ENCODE measurements around the gene PRKAA2.

PRKAA2 gene

GRCh38 chr1:56654126-56654923 is 9.2 kb downstream of the PRKAA2 start:
- Histone ChIP-seq H3K36me3 (ENCODE audit: control insufficient read depth in 1 of 2, insufficient read depth in 2 of 2, low read length in 2 of 2) (no peaks in the 10 kb centered on the region), H3K9ac (ENCODE audit: low read depth in 1 of 2, low read length in 2 of 2) (no peak overlapping the region), H3K4me3 (ENCODE audit: low read depth in 1 of 2, low read length in 2 of 2) (no peak overlapping the region), H3K9me3 (ENCODE audit: control insufficient read depth in 1 of 2, low read length in 2 of 2) (peaks cover 9 to 13% of the 10 kb centered on the region in 2 donors), H3K27ac (ENCODE audit: low read depth, low read length) (no peak overlapping the region), H3K27me3 (ENCODE audit: control insufficient read depth in 1 of 2, insufficient read depth in 2 of 2, low read length in 2 of 2) (no peaks in the 10 kb centered on the region), H3K4me1 (ENCODE audit: control insufficient read depth in 1 of 2, insufficient read depth in 2 of 2, low read length in 2 of 2) (no peaks in the 10 kb centered on the region)

GRCh38 chr1:56655991-56656613 is 11.0 kb downstream of the PRKAA2 start:
- Histone ChIP-seq H3K27ac (ENCODE audit: low read depth, low read length) (no peak overlapping the region), H3K9ac (ENCODE audit: low read depth in 1 of 2, low read length in 2 of 2) (no peak overlapping the region), H3K9me3 (ENCODE audit: control insufficient read depth in 1 of 2, low read length in 2 of 2) (peaks cover 9 to 13% of the 10 kb centered on the region in 2 donors), H3K36me3 (ENCODE audit: control insufficient read depth in 1 of 2, insufficient read depth in 2 of 2, low read length in 2 of 2) (no peaks in the 10 kb centered on the region), H3K4me3 (ENCODE audit: low read depth in 1 of 2, low read length in 2 of 2) (no peak overlapping the region), H3K4me1 (ENCODE audit: control insufficient read depth in 1 of 2, insufficient read depth in 2 of 2, low read length in 2 of 2) (no peaks in the 10 kb centered on the region), H3K27me3 (ENCODE audit: control insufficient read depth in 1 of 2, insufficient read depth in 2 of 2, low read length in 2 of 2) (no peaks in the 10 kb centered on the region)

- no peaks in the 10 kb centered on the region for H3K36me3 ChIP-seq (ENCODE audit: control insufficient read depth in 1 of 2, insufficient read depth in 2 of 2, low read length in 2 of 2)
- H3K4me3 ChIP-seq (ENCODE audit: low read depth in 1 of 2, low read length in 2 of 2), result no peak overlapping the region
- H3K4me1 ChIP-seq (ENCODE audit: control insufficient read depth in 1 of 2, insufficient read depth in 2 of 2, low read length in 2 of 2), result no peaks in the 10 kb centered on the region
- H3K9me3 ChIP-seq (ENCODE audit: control insufficient read depth in 1 of 2, low read length in 2 of 2), result peaks cover 9 to 13% of the 10 kb centered on the region in 2 donors
- no peak overlapping the region for H3K27ac ChIP-seq (ENCODE audit: low read depth, low read length)
- no peaks in the 10 kb centered on the region for H3K27me3 ChIP-seq (ENCODE audit: control insufficient read depth in 1 of 2, insufficient read depth in 2 of 2, low read length in 2 of 2)
- no peak overlapping the region for H3K9ac ChIP-seq (ENCODE audit: low read depth in 1 of 2, low read length in 2 of 2)
Measured at GRCh38 chr1:56658254-56658653, 13.1 kb downstream of the PRKAA2 start.

- no peak overlapping the region for H3K9ac ChIP-seq (ENCODE audit: low read depth in 1 of 2, low read length in 2 of 2)
- no peaks in the 10 kb centered on the region for H3K4me1 ChIP-seq (ENCODE audit: control insufficient read depth in 1 of 2, insufficient read depth in 2 of 2, low read length in 2 of 2)
- H3K4me3 ChIP-seq (ENCODE audit: low read depth in 1 of 2, low read length in 2 of 2), result no peak overlapping the region
- H3K9me3 ChIP-seq (ENCODE audit: control insufficient read depth in 1 of 2, low read length in 2 of 2), result peaks cover 9 to 13% of the 10 kb centered on the region in 2 donors
- no peak overlapping the region for H3K27ac ChIP-seq (ENCODE audit: low read depth, low read length)
- H3K36me3 ChIP-seq (ENCODE audit: control insufficient read depth in 1 of 2, insufficient read depth in 2 of 2, low read length in 2 of 2), result no peaks in the 10 kb centered on the region
- no peaks in the 10 kb centered on the region for H3K27me3 ChIP-seq (ENCODE audit: control insufficient read depth in 1 of 2, insufficient read depth in 2 of 2, low read length in 2 of 2)
Measured at GRCh38 chr1:56660293-56660692, 15.2 kb downstream of the PRKAA2 start.

GRCh38 chr1:56663846-56664245 is 18.7 kb downstream of the PRKAA2 start:
- H3K36me3 ChIP-seq (ENCODE audit: control insufficient read depth in 1 of 2, insufficient read depth in 2 of 2, low read length in 2 of 2), result no peaks in the 10 kb centered on the region
- H3K4me3 ChIP-seq (ENCODE audit: low read depth in 1 of 2, low read length in 2 of 2), result no peak overlapping the region
- no peaks in the 10 kb centered on the region for H3K27me3 ChIP-seq (ENCODE audit: control insufficient read depth in 1 of 2, insufficient read depth in 2 of 2, low read length in 2 of 2)
- H3K9ac ChIP-seq (ENCODE audit: low read depth in 1 of 2, low read length in 2 of 2), result no peak overlapping the region
- no peak overlapping the region for H3K27ac ChIP-seq (ENCODE audit: low read depth, low read length)
- no peaks in the 10 kb centered on the region for H3K9me3 ChIP-seq (ENCODE audit: control insufficient read depth in 1 of 2, low read length in 2 of 2)
- H3K4me1 ChIP-seq (ENCODE audit: control insufficient read depth in 1 of 2, insufficient read depth in 2 of 2, low read length in 2 of 2), result no peaks in the 10 kb centered on the region

- Histone ChIP-seq H3K27me3 (ENCODE audit: control insufficient read depth in 1 of 2, insufficient read depth in 2 of 2, low read length in 2 of 2) (no peaks in the 10 kb centered on the region), H3K9me3 (ENCODE audit: control insufficient read depth in 1 of 2, low read length in 2 of 2) (no peaks in the 10 kb centered on the region), H3K9ac (ENCODE audit: low read depth in 1 of 2, low read length in 2 of 2) (no peak overlapping the region), H3K4me1 (ENCODE audit: control insufficient read depth in 1 of 2, insufficient read depth in 2 of 2, low read length in 2 of 2) (no peaks in the 10 kb centered on the region), H3K27ac (ENCODE audit: low read depth, low read length) (no peak overlapping the region), H3K36me3 (ENCODE audit: control insufficient read depth in 1 of 2, insufficient read depth in 2 of 2, low read length in 2 of 2) (no peaks in the 10 kb centered on the region), H3K4me3 (ENCODE audit: low read depth in 1 of 2, low read length in 2 of 2) (no peak overlapping the region)
Measured at GRCh38 chr1:56665384-56665783, 20.3 kb downstream of the PRKAA2 start.

GRCh38 chr1:56666112-56666608 is 21.0 kb downstream of the PRKAA2 start:
- Histone ChIP-seq H3K36me3 (ENCODE audit: control insufficient read depth in 1 of 2, insufficient read depth in 2 of 2, low read length in 2 of 2) (no peaks in the 10 kb centered on the region), H3K9me3 (ENCODE audit: control insufficient read depth in 1 of 2, low read length in 2 of 2) (no peaks in the 10 kb centered on the region), H3K4me3 (ENCODE audit: low read depth in 1 of 2, low read length in 2 of 2) (no peak overlapping the region), H3K4me1 (ENCODE audit: control insufficient read depth in 1 of 2, insufficient read depth in 2 of 2, low read length in 2 of 2) (no peaks in the 10 kb centered on the region), H3K9ac (ENCODE audit: low read depth in 1 of 2, low read length in 2 of 2) (no peak overlapping the region), H3K27ac (ENCODE audit: low read depth, low read length) (no peak overlapping the region), H3K27me3 (ENCODE audit: control insufficient read depth in 1 of 2, insufficient read depth in 2 of 2, low read length in 2 of 2) (no peaks in the 10 kb centered on the region)

GRCh38 chr1:56670350-56670749 is 25.2 kb downstream of the PRKAA2 start:
- no peak overlapping the region for H3K4me3 ChIP-seq (ENCODE audit: low read depth in 1 of 2, low read length in 2 of 2)
- no peaks in the 10 kb centered on the region for H3K36me3 ChIP-seq (ENCODE audit: control insufficient read depth in 1 of 2, insufficient read depth in 2 of 2, low read length in 2 of 2)
- H3K27me3 ChIP-seq (ENCODE audit: control insufficient read depth in 1 of 2, insufficient read depth in 2 of 2, low read length in 2 of 2), result no peaks in the 10 kb centered on the region
- H3K4me1 ChIP-seq (ENCODE audit: control insufficient read depth in 1 of 2, insufficient read depth in 2 of 2, low read length in 2 of 2), result no peaks in the 10 kb centered on the region
- no peak overlapping the region for H3K9ac ChIP-seq (ENCODE audit: low read depth in 1 of 2, low read length in 2 of 2)
- no peaks in the 10 kb centered on the region for H3K9me3 ChIP-seq (ENCODE audit: control insufficient read depth in 1 of 2, low read length in 2 of 2)
- no peak overlapping the region for H3K27ac ChIP-seq (ENCODE audit: low read depth, low read length)

GRCh38 chr1:56671085-56671484 is 26.0 kb downstream of the PRKAA2 start:
- H3K9me3 ChIP-seq (ENCODE audit: control insufficient read depth in 1 of 2, low read length in 2 of 2), result no peaks in the 10 kb centered on the region
- no peak overlapping the region for H3K4me3 ChIP-seq (ENCODE audit: low read depth in 1 of 2, low read length in 2 of 2)
- no peaks in the 10 kb centered on the region for H3K27me3 ChIP-seq (ENCODE audit: control insufficient read depth in 1 of 2, insufficient read depth in 2 of 2, low read length in 2 of 2)
- H3K36me3 ChIP-seq (ENCODE audit: control insufficient read depth in 1 of 2, insufficient read depth in 2 of 2, low read length in 2 of 2), result no peaks in the 10 kb centered on the region
- H3K4me1 ChIP-seq (ENCODE audit: control insufficient read depth in 1 of 2, insufficient read depth in 2 of 2, low read length in 2 of 2), result no peaks in the 10 kb centered on the region
- H3K27ac ChIP-seq (ENCODE audit: low read depth, low read length), result no peak overlapping the region
- no peak overlapping the region for H3K9ac ChIP-seq (ENCODE audit: low read depth in 1 of 2, low read length in 2 of 2)

GRCh38 chr1:56671542-56671941 is 26.4 kb downstream of the PRKAA2 start:
- no peaks in the 10 kb centered on the region for H3K36me3 ChIP-seq (ENCODE audit: control insufficient read depth in 1 of 2, insufficient read depth in 2 of 2, low read length in 2 of 2)
- H3K27ac ChIP-seq (ENCODE audit: low read depth, low read length), result no peak overlapping the region

More at GRCh38 chr1:56671542-56671941, 26.4 kb downstream of the PRKAA2 start:
- Histone ChIP-seq H3K9ac (ENCODE audit: low read depth in 1 of 2, low read length in 2 of 2) (no peak overlapping the region), H3K9me3 (ENCODE audit: control insufficient read depth in 1 of 2, low read length in 2 of 2) (no peaks in the 10 kb centered on the region), H3K4me3 (ENCODE audit: low read depth in 1 of 2, low read length in 2 of 2) (no peak overlapping the region), H3K27me3 (ENCODE audit: control insufficient read depth in 1 of 2, insufficient read depth in 2 of 2, low read length in 2 of 2) (no peaks in the 10 kb centered on the region), H3K4me1 (ENCODE audit: control insufficient read depth in 1 of 2, insufficient read depth in 2 of 2, low read length in 2 of 2) (no peaks in the 10 kb centered on the region)

All from duodenal mucosa (tissue), 2 donors.